Measurements from ENCODE around the gene RUFY1.
A peak's percentile ranks its signal among the peaks of the same experiment; 100 is the strongest.

RUFY1 gene

GRCh38 chr5:179605026-179605833 lies 54.9 kb downstream of the RUFY1 start:
- DNase-seq, result no peak

GRCh38 chr5:179606071-179606909 lies 55.9 kb downstream of the RUFY1 start:
- no peak for DNase-seq

GRCh38 chr5:179606910-179607159 lies 56.5 kb downstream of the RUFY1 start:
- no peak for DNase-seq

GRCh38 chr5:179607160-179607931 lies 57.0 kb downstream of the RUFY1 start:
- DNase-seq, result no peak

- peak; percentile 60 for DNase-seq
Observed at GRCh38 chr5:179608131-179608581, 57.8 kb downstream of the RUFY1 start.

GRCh38 chr5:179609834-179610108 lies 59.4 kb downstream of the RUFY1 start:
- no peak for DNase-seq

- DNase-seq, result no peak
Observed at GRCh38 chr5:179610109-179610902, 60.0 kb downstream of the RUFY1 start.

GRCh38 chr5:179610903-179611265 lies 60.5 kb downstream of the RUFY1 start:
- DNase-seq, result no peak

GRCh38 chr5:179612577-179613459 lies 62.5 kb downstream of the RUFY1 start:
- DNase-seq, result peak; percentile 36

- DNase-seq, result peak; percentile 35
Observed at GRCh38 chr5:179613460-179614071, 63.2 kb downstream of the RUFY1 start.

GRCh38 chr5:179614745-179615144 lies 64.4 kb downstream of the RUFY1 start:
- no peak for DNase-seq

- DNase-seq, result no peak
Observed at GRCh38 chr5:179615203-179615602, 64.8 kb downstream of the RUFY1 start.

GRCh38 chr5:179616002-179616594 lies 65.7 kb downstream of the RUFY1 start:
- no peak for DNase-seq

- no peak for DNase-seq
Observed at GRCh38 chr5:179617930-179618329, 67.6 kb downstream of the RUFY1 start.

GRCh38 chr5:179618923-179619554 lies 68.7 kb downstream of the RUFY1 start:
- no peak for DNase-seq

GRCh38 chr5:179619776-179620175 lies 69.4 kb downstream of the RUFY1 start:
- DNase-seq, result no peak

- no peak for DNase-seq
Observed at GRCh38 chr5:179620293-179620692, 69.9 kb downstream of the RUFY1 start.

GRCh38 chr5:179620703-179621350 lies 70.5 kb downstream of the RUFY1 start:
- no peak for DNase-seq

- no peak for DNase-seq
Observed at GRCh38 chr5:179621551-179622214, 71.3 kb downstream of the RUFY1 start.

All from CD4-positive, alpha-beta T cell treated with Interleukin-10 for 1 hour (primary cell).